HG03354 (cell line): ENCODE measurements around the gene NUP54.

ENCODE experiments used
- ATAC-seq: cut with Tn5 transposase; IDR thresholded peaks from one replicate; pipeline ENCODE4 v1.9.1; 2021; ENCODE audit warnings: mild to moderate bottlenecking; ENCODE audit not compliant: unreplicated experiment, poor library complexity, severe bottlenecking

The NUP54 gene, protein sequence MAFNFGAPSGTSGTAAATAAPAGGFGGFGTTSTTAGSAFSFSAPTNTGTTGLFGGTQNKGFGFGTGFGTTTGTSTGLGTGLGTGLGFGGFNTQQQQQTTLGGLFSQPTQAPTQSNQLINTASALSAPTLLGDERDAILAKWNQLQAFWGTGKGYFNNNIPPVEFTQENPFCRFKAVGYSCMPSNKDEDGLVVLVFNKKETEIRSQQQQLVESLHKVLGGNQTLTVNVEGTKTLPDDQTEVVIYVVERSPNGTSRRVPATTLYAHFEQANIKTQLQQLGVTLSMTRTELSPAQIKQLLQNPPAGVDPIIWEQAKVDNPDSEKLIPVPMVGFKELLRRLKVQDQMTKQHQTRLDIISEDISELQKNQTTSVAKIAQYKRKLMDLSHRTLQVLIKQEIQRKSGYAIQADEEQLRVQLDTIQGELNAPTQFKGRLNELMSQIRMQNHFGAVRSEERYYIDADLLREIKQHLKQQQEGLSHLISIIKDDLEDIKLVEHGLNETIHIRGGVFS

DNA sequence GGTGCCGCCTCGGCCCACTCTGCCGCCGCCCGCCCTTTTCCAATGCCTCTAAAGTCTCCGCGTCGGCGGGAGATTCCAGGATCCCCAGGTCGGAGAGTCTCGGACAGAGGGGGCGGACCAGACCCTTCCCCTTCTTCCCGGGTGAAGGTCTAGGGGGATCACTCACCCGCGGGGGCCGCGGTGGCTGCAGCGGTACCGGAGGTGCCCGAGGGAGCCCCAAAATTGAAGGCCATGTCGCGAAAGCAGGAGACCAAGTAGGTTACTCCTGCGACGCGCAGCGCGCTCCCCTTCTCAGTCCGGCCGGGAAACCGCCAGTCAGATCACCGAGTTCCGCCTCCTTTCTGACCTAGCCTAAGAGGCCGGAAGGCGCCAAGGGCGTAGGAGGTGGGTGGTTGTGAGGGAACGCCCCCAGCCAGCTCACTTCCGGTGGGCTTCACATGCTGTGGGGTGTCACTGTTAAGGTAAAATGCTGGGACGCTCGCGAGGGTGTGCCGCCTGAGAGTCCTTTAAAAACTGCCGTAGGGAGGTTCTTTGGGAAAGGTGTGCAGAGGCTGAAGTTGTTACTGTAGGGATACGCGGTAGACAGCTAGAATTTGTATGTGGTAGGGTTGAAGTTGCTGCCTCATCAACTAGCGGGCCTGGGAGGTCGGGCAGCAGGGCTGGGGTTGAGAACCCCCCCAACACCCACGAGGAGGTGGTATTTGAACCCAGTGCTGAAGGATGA, at the start of gene NUP54:
TSS of gene NUP54 (minus strand) at position 256 of the 724 bp plus-strand sequence. CDS start at position 233, 23 bp downstream.
- peak; percentile 99 for ATAC-seq

DNA sequence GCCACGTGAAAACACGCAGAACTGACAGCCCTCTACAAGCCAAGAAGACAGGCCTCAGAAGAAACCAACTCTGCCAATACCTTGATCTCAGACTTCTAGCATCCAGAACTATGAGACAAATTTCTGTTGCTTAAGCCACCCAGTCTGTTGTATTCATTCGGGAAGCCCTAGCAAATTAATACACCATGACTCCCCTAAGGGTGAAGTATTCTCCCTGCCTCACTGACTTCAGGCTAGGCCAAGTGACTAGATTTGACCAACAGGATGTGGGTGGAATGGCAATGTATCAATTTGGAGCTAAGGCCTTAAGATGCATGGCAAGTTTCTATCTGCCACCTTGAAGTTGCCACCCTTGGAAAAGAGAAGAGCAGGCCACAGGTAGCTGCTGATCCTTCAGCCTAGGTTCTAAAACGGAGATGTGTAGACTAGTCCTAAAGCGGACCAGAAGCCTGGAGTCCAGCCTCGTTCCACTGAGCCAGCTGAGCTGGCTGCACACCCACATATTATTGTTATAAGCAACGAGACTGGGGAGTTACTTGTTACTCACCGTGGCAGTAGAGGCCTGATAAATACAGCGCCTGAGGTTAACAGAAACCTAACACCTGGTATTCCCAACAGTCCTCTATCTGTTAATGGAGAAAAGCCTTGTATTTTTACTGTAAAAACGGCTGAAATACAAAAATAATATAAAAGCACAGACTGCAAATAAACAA, 49.0 kb upstream of the NUP54 start:
- no peak for ATAC-seq

DNA sequence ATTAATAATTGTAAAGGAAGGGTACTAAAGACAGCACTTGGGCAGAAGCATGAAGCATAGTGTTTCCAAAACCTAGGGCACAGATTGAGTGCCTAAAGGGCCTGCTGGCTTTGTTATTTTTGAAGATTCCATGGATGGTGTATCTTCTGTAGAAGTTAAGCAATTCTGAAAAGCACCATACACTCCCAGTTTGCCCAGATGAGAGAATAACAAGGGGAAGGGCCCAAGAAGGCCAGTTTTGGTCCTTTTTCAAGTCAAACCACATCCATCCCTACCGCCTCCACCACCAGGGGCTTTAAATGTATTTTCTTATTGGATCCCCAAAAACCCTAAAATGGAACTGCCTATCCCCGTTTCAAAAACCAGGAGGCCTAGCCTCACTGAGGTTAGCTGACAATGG, 48.2 kb upstream of the NUP54 start:
- ATAC-seq = no peak

DNA sequence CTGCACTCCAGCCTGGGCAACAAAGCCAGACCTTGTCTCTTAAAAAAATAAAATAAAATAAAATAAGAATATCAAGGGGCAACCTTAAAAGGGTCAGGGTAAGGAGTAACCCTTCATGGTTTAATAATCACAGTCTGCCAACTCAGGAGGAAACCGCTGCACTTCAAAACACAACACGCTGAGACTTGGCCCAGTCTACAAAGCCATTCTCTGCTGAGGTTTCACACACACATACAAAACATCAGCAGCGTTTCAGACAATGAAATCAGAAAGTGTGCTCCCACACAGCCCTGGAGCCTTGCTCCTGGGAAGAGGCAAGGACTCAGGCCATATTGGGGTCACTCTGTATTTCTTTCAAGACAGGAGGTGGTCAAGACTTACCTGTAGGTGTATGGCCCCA, 47.1 kb upstream of the NUP54 start:
- ATAC-seq = no peak

DNA sequence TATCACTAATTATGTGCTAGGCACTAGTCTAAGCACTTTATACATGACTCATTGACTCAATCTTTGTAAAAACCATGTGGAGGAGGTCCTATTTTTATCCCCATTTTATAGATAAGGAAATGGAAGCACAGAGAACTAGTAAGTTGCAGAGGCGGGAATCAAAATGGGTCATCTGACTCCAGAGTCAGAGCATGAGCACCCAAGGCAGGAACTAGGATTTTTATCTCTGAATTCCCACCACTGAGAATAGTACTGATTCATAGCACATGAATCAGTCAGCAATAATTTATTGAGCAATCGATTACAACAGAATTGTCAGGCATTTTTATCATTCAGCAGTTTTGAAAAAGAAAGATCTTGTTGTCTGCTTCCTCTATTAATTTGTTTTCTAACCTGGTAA, 46.1 kb upstream of the NUP54 start:
- ATAC-seq = no peak

DNA sequence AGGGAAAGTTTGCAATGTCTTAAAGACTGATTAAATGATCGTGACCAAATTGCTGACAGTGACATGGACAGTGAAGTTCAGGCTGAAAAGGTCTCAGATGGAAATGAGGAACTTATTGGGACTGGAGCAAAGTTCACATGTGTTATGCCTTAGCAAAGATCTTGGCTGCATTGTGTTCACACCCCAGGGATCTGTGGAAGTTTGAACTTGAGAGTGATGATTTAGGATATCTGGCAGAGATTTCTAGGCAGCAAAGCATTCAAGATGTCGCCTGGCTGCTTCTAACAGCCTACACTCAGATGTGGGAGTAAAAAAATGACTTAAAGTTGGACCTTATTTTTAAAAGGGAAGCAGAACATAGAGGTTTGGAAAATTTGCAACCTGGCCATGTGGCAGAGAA, 44.0 kb upstream of the NUP54 start:
- ATAC-seq = no peak

DNA sequence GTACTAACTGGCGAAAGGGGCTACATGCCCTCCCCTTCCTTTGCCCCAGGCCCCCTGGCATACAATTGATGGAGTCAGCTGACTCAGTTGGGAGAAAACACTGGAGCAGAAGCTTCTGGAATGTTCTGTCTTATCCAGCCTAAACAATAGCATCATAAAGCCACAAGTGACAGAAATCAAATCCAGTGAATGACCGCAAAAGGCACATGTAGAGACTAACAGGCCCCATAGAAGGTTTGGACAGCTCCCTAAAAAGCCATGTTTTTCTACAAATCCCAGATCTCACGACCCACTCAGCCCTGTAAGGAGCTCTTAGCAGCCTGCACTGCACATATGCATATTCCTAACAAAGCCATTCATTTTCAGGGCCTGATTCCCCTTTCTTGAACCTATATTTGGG, 40.4 kb upstream of the NUP54 start:
- no peak for ATAC-seq

DNA sequence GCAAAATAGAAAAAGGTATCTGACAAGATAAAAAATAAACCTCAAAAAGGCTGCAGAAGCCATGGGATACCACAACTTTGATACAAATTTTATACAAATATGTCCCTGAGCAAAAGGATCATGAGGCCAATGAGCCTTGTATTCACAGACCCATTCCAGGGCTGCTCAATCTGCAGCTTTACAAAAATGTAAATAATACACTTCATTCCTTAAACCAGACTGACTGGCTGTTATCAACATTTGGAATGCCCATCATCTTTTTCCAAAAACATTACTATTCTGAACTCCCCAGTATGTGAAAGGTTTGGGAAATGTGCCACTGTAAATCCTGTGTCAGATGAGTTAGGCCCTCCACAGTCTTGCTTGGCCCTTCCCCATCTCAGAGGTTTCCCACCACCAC, 40.0 kb upstream of the NUP54 start:
- ATAC-seq = no peak

DNA sequence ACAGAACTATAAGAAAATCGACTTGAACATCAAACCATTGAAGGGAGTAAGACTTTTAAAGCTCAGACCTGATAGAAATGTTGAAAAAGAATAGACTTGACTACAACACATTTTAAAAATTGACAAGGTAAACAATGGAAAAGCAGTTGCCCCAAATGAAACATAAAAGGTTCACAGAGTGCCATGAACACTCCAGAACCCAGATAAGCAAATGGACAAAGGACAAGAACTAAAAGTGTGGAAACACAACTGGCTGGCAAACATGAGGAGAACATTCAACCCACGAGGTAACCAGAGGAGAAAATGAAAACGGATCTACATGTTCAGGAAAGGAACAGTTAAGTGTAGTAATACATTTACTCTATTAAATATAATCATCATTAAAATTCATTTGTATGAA, 39.0 kb upstream of the NUP54 start:
- ATAC-seq = no peak

DNA sequence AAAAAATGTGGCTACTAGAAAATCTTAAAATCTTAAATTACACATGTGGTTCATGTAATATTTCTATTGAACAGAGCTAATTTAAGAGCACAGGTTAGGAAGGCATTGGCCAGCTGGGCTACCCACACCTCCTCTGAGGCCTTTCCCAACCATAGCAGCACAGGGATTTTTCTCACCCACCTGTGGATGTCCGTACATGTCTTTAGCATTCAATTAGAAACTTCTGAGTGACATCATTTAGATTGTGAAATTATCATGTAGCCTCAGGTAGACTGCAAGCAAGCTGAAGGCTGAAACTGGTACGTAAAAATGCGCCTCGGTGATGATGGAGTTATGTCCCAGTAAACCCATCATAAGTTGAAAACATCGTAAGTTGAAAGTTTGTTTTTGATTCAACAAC, 34.3 kb upstream of the NUP54 start:
- no peak for ATAC-seq

DNA sequence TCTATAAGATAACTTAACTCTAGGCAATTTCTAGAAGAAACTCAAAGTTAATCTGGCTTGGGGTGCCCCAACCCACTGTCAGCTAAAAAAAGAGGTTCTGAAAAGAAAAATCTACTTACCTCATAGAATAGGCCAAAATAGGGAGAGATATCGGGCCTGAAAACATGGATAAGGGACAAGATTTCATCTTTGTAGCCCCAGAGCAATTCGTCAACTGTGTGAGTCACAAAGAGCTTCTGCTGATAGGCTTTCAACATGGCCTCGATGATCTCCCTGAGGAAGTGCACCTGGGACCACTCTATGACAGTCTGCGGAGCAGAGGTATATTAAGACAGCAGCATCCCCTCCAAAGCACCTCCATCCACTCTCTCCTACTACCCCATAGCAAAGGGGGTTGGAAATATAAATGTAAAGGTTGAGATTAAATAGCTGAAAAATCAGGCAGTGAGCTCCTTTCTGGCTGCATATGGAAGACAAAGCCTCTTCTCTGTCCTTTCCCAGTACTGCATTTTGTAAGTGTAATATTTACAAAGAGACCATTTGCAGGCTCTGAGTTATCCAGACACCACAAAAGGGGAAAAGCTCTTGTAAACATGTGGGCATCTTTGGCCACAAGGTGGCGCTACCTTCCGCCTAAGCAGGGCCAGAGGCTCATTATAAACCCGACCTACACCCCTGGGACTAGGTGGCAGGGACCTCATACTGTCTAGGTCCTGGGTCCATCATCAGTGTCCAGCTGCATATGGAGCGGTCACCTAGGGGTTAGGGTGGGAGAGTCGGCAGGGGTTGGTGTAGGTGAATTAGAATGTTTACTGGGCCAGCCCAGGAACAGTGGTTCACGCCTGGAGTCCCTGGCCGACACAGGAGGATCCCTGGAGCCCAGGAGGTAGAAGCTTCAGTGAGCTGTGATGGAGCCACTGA, 31.5 kb upstream of the NUP54 start:
- peak; percentile 93 for ATAC-seq

DNA sequence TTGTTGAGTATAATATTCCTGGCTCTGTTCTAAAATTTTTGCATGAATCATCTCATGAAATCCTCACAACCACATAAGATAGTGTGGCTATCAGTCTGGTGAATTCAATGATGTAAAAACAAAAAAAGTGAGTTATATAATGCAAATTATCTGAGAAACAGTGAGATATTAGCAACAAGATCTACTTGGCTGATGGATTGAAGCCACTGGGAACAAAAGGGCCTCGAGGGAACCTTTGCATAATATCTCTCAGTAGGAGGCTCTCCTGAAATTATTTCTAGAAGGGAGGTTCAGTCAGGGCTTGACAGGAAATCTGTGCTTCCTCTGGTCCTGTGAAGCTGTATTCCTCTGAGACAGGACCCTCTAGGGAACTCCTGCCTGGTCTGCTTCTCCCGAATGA, 30.1 kb upstream of the NUP54 start:
- ATAC-seq = no peak

DNA sequence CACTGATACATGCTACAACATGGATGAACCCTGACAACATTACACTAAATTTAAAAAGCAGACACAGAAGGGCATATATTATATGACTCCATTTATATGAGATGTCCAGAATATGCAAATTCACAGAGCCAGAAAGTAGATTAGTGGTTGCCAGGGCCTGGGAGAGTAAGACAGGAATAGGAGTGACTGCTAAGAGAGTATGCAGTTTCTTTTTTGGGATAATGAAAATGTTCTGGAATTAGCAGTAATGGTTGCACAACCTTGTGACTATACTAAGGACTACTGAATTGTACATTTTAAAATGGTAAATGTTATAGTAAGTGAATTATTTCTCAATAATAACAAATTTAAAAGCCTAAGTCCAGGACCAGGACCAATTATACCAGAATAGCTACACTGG, 29.5 kb upstream of the NUP54 start:
- ATAC-seq = no peak

DNA sequence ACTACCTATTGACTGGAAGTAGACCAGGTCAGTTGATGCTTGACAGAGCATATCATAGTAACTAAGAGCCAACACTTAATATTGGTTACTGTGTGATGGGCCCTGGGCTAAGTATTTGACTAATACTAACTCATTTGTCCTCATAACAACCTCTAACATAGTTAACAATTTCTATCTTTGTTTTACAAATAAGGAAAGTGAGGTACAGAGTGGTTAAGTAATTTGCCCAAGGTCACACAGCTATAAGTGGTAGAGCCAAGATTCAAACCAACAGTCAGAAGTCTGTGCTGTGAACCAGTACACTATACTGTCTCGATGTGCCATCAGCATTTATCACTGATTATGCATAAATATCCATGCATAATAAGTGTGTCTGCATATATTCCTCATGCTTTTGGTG, 27.1 kb upstream of the NUP54 start:
- no peak for ATAC-seq

DNA sequence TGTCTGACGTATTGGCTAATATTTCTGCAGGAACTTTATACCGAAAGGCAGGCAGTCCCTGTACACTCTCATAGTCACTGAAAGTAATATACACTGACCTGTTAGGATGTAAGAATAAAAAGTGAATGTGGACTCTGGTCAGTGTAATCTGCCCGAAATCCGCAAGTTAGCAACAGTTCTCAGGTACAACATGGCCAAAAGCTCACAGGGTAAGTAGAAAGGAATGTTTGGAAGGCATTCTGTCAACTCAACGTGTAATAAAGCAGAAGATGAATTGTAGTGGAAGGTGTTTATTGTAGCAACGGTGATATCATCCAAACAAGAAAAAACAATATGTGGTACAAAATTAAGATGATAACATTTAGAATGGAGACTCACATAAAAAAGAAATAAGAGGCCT, 26.0 kb upstream of the NUP54 start:
- no peak for ATAC-seq

DNA sequence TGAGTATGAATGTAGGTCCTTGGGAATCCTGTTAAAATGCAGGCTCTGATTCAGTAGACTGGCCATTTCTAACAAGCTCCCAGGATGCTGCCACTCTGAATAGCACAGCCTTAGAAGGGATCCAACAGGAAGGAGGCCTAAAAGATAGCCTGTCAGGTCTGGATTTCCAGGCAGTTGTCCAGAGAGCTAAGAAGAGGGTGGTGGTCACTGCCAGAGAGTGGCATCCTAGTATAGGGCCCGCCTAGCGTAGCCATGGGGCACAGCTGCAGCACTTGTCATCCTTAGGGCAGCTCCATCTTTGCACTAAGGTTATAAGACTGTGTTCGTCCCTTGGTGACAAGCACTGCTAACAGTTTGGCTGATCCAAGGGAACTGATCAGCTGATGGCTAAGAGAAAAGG, 20.5 kb upstream of the NUP54 start:
- no peak for ATAC-seq

DNA sequence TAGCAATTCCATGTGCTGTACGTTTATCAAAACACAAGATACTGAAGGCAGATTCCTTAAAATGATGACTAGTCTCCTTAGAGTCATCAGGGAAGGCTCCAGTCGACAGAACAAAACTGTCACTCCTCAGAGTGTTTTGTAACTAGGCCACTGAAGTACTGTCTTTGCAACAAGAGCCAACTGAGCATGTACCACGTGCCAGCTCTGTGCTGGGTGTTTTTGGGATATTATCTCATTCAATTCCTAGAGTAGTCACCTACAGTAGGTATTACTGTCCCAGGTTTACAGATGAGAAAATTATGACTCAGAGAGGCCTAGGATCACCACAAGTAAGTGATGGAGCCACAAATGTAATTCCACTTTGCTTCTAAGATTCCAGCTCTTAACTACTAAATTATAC, 18.3 kb upstream of the NUP54 start:
- ATAC-seq = no peak

DNA sequence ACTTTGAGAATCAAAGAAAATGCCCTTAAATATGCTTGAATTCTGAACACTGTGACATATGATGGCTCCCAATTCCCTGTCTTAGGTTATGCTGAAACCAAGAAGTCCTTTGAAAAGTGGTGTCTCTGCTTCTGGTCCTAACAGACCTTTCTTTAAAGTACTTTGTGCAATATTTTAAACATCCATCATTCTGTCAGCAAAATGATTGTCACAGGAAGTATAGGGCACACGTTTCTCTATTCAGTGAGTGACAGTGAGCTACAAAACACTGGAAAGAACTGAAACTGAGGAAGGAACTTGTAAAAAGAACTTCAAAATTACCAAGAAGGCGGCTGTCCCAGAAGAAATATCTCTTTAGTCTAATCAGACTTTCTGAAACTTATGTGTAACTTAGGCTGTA, 12.2 kb upstream of the NUP54 start:
- no peak for ATAC-seq

DNA sequence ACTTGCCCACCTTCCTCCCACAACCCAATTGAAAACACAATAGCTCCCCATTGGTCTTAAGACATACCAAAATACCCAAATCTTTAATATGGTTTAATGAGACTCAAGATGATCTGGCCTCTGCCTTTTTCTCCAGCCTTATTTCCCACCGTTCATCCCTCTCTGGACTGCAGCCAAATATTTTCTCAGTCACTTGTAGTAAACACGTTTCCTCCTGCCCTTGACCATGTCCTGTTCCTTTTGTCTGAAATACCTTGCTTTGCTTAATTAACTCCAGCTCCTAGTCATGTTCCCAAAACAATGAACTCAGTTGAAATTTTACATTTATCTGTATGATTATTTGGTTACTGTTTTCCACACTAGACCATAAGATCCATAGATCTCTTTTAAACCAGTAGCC, 8.4 kb upstream of the NUP54 start:
- ATAC-seq = no peak

DNA sequence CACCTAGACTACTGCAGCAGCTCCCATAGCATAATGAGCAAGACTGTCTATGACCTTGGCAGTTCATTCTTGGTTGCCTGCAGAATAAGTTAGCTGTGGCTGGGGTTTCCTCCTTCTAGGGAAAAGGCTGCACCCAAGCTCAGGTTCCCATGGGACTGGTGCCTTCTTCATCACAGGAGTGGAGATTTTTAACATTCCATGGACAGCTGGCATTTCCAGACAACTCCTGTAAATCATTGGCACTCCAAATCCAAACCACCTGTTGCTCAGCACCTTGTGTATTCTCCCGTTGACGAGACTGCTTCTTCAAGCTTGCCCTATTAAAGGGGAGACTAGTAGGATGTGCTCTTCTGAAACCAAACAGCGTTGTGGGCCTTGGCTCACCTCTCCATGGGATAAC, 7.8 kb upstream of the NUP54 start:
- ATAC-seq = no peak
